ENCODE measurements around the gene WDR62. TPM values are rescaled to one million over a fixed set of nuclear protein-coding genes. Genes with fewer than 3 reads are reported as not detected.
"Not testable (repeated sequence)": the region's sequence is repeated elsewhere in the genome, so short reads cannot be mapped to it uniquely, and the experiment has no call there.

WDR62 gene
- total RNA-seq, 2 experiments from 2014 or later = 34.5 to 46.0 TPM

GRCh38 chr19:36026091-36026876, 28.4 kb upstream of the WDR62 start:
- Mint-ChIP-seq H3K36me3 (peaks cover 13% of the 10 kb centered on the region), H3K4me1 (no peaks in the 10 kb centered on the region), H3K4me3 (no peak overlapping the region), H3K27me3 (no peaks in the 10 kb centered on the region), H3K27ac (no peak overlapping the region), H3K9me3 (ENCODE audit: low read depth) (no peaks in the 10 kb centered on the region)
- DNase-seq = no peak
- no peak for ATAC-seq
- CTCF ChIA-PET = no interaction called here

DNA sequence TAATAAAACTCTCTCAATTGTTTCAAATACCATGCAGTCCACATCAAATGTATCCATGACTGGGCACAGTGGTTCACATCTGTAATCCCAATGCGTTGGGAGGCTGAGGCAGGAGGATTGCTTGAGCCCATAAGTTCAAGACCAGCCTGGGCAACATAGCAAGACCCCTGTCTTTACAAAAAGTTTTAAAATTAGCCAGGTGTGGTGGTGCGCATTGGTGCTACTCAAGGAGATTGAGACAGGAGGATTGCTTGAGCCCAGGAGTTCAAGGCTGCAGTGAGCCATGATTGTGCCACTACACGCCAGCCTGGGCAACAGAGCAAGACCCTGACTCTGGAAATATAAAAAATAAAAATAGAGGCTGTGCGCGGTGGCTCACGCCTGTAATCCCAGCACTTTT, 27.0 kb upstream of the WDR62 start:
- Mint-ChIP-seq H3K4me1 (peaks cover 2% of the 10 kb centered on the region), H3K27ac (no peak overlapping the region), H3K4me3 (no peak overlapping the region), H3K36me3 (peaks cover 10% of the 10 kb centered on the region), H3K9me3 (ENCODE audit: low read depth) (no peaks in the 10 kb centered on the region), H3K27me3 (no peaks in the 10 kb centered on the region)
- ATAC-seq = no peak
- no peak for DNase-seq
- CTCF ChIA-PET = no interaction called here

GRCh38 chr19:36028313-36029041, 26.2 kb upstream of the WDR62 start:
- Mint-ChIP-seq H3K9me3 (ENCODE audit: low read depth) (no peaks in the 10 kb centered on the region), H3K27me3 (no peaks in the 10 kb centered on the region), H3K36me3 (peaks cover 7% of the 10 kb centered on the region), H3K4me3 (no peak overlapping the region), H3K27ac (no peak overlapping the region), H3K4me1 (peaks cover 2% of the 10 kb centered on the region)
- ATAC-seq = no peak
- CTCF ChIA-PET = no interaction called here
- no peak for DNase-seq

GRCh38 chr19:36030264-36031148, 24.2 kb upstream of the WDR62 start:
- peaks cover 7% of the 10 kb centered on the region for H3K4me1 Mint-ChIP-seq
- H3K27me3 Mint-ChIP-seq = no peaks in the 10 kb centered on the region
- peaks cover 11% of the 10 kb centered on the region for H3K36me3 Mint-ChIP-seq
- no peak overlapping the region for H3K27ac Mint-ChIP-seq
- CTCF ChIA-PET = interaction anchor here (0.6 to 1.5 kb wide), 3 partner anchors 10 to 112 kb away, joined by 3 to 4 read pairs (median 3); no protein-coding TSS in a partner anchor
- no peak overlapping the region for H3K4me3 Mint-ChIP-seq
- no peaks in the 10 kb centered on the region for H3K9me3 Mint-ChIP-seq (ENCODE audit: low read depth)
- no peak for ATAC-seq
- DNase-seq = no peak

GRCh38 chr19:36031308-36031707, 23.4 kb upstream of the WDR62 start:
- ATAC-seq (no peak), DNase-seq (no peak)
- no peak overlapping the region for H3K4me3 Mint-ChIP-seq
- peaks cover 13% of the 10 kb centered on the region for H3K4me1 Mint-ChIP-seq
- H3K27ac Mint-ChIP-seq = no peak overlapping the region
- H3K27me3 Mint-ChIP-seq = no peaks in the 10 kb centered on the region
- peaks cover 13% of the 10 kb centered on the region for H3K36me3 Mint-ChIP-seq
- no peaks in the 10 kb centered on the region for H3K9me3 Mint-ChIP-seq (ENCODE audit: low read depth)
- CTCF ChIA-PET = interaction anchor here (1.5 kb wide), 1 partner anchor 11 kb away, joined by 4 read pairs; no protein-coding TSS in a partner anchor

DNA sequence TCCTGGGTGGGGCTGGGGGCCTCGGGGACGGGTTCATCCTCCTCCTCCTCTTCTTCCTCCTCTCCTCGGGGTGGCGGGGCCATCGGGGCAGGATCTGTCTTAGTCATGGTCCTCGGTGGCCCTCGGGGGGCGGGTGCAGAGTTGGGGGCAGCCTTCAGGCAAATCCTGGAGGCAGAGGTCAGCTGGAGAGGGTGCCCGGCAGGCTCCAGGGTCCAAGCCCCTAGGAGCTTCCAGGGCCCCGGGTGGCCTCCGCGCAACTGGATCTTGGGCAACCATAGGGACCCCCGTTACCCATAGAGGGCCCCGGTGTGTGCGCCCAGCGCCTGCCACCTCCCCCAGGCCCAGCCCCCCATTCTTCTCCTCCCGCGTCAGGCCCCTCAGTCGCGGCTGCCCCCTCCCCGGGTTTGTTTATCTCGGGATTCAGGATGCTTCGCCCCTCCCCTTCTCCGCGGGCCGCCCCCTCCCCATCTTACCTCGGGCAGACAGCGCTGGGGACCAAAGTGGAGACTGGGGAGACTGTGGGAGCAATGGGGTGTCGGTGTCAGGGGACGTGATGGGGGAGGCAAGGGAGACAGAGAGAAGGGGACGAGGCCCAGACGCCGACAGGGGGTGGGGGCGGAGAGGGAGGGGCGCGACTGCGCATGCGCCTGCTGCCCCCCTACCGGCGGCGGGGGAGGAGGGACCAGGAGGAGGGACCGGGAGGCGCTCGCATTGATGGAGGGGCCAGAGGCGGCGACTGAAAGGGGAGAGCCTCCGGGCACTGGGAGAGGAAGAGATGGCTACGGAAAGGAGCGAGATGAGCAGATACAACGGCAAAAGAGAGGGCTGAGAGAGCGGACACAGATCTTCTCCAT, 22.2 kb upstream of the WDR62 start, which contains the start of gene CLIP3:
TSS of gene CLIP3 (minus strand) at position 623 of the 854 bp plus-strand sequence. CDS start at position 107, 516 bp downstream.
- Mint-ChIP-seq H3K4me3 (no peak within 1 kb of the TSS), H3K36me3 (peaks cover 13% of the 10 kb centered on the region), H3K9me3 (ENCODE audit: low read depth) (no peaks in the 10 kb centered on the region), H3K27ac (no peak within 1 kb of the TSS), H3K4me1 (peaks cover 20% of the 10 kb centered on the region), H3K27me3 (no peaks in the 10 kb centered on the region)
- CTCF ChIA-PET = interaction anchor here (1.5 kb wide), 1 partner anchor 12 kb away, joined by 4 read pairs; no protein-coding TSS in a partner anchor
- peak; percentile 55 for ATAC-seq
- DNase-seq = no peak

GRCh38 chr19:36040495-36040894, 14.2 kb upstream of the WDR62 start:
- Mint-ChIP-seq H3K4me3 (no peak overlapping the region), H3K9me3 (ENCODE audit: low read depth) (no peaks in the 10 kb centered on the region), H3K36me3 (peaks cover 5% of the 10 kb centered on the region), H3K27me3 (no peaks in the 10 kb centered on the region), H3K27ac (no peak overlapping the region), H3K4me1 (peaks cover 12% of the 10 kb centered on the region)
- no peak for DNase-seq
- no peak for ATAC-seq
- CTCF ChIA-PET = interaction anchor here (0.7 kb wide), 1 partner anchor 55 kb away, joined by 3 read pairs; no protein-coding TSS in a partner anchor

GRCh38 chr19:36041092-36041491, 13.6 kb upstream of the WDR62 start:
- not testable (repeated sequence) for H3K27me3 Mint-ChIP-seq; H3K4me1 Mint-ChIP-seq; H3K36me3 Mint-ChIP-seq; H3K9me3 Mint-ChIP-seq (ENCODE audit: low read depth); H3K4me3 Mint-ChIP-seq; H3K27ac Mint-ChIP-seq; DNase-seq; ATAC-seq
- CTCF ChIA-PET = interaction anchor here (0.7 kb wide), 1 partner anchor 56 kb away, joined by 3 read pairs; no protein-coding TSS in a partner anchor

DNA sequence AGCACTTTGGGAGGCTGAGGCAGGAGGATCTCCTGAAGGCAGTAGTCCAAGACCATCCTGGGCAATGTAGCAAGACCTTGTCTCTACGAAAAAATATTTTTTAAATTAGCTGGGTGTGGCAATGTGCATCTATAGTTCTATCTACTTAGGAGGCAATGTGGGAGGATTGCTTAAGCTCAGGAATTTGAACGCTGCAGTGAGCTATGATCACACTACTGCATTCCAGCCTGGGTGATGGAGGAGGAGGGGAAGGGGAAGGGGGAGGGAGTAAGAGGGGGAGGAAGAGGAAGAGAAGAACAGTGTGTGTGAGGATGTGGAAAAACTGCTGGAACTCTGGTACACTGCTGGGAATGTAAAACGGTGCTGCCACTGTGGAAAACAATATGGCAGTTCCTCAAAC, 12.9 kb upstream of the WDR62 start:
- Mint-ChIP-seq H3K4me1 (peaks cover 6% of the 10 kb centered on the region), H3K27me3 (no peaks in the 10 kb centered on the region), H3K27ac (no peak overlapping the region), H3K36me3 (peaks cover 6% of the 10 kb centered on the region), H3K4me3 (no peak overlapping the region), H3K9me3 (ENCODE audit: low read depth) (no peaks in the 10 kb centered on the region)
- CTCF ChIA-PET = no interaction called here
- ATAC-seq = no peak
- no peak for DNase-seq

GRCh38 chr19:36043952-36044351, 10.7 kb upstream of the WDR62 start:
- Mint-ChIP-seq H3K4me3 (no peak overlapping the region), H3K36me3 (peaks cover 9% of the 10 kb centered on the region), H3K9me3 (ENCODE audit: low read depth) (no peaks in the 10 kb centered on the region), H3K27me3 (no peaks in the 10 kb centered on the region), H3K27ac (no peak overlapping the region), H3K4me1 (no peaks in the 10 kb centered on the region)
- CTCF ChIA-PET = no interaction called here
- ATAC-seq (no peak), DNase-seq (no peak)

GRCh38 chr19:36046443-36047050, 8.2 kb upstream of the WDR62 start:
- Mint-ChIP-seq H3K36me3 (peaks cover 9% of the 10 kb centered on the region), H3K27ac (no peak overlapping the region), H3K4me1 (no peaks in the 10 kb centered on the region), H3K27me3 (no peaks in the 10 kb centered on the region), H3K9me3 (ENCODE audit: low read depth) (no peaks in the 10 kb centered on the region), H3K4me3 (no peak overlapping the region)
- no peak for DNase-seq
- CTCF ChIA-PET = interaction anchor here (1.5 kb wide), 1 partner anchor 52 kb away, joined by 4 read pairs; the partner anchor contains the start of gene SDHAF1
- no peak for ATAC-seq

GRCh38 chr19:36047835-36048234, 6.9 kb upstream of the WDR62 start:
- CTCF ChIA-PET = interaction anchor here (1.5 kb wide), 1 partner anchor 53 kb away, joined by 4 read pairs; the partner anchor contains the start of gene SDHAF1
- peaks cover 7% of the 10 kb centered on the region for H3K4me1 Mint-ChIP-seq
- no peaks in the 10 kb centered on the region for H3K9me3 Mint-ChIP-seq (ENCODE audit: low read depth)
- H3K27ac Mint-ChIP-seq = no peak overlapping the region
- DNase-seq (no peak), ATAC-seq (no peak)
- H3K36me3 Mint-ChIP-seq = peaks cover 9% of the 10 kb centered on the region
- H3K27me3 Mint-ChIP-seq = no peaks in the 10 kb centered on the region
- H3K4me3 Mint-ChIP-seq = no peak overlapping the region
